H1 (cell line): Measurements from ENCODE around the gene FUBP3.

Source experiments
- EZH2 ChIP-seq: fragments of 200-600 bp; sonication (generic); IDR thresholded peaks from 2 replicates; pipeline ENCODE4 v1.7.1; 2012; ENCODE audit warnings: low read depth, mild to moderate bottlenecking, moderate library complexity, low read length, inconsistent platforms; ENCODE audit not compliant: severe bottlenecking
- JUND ChIP-seq: IDR thresholded peaks from 2 replicates; pipeline ENCODE4 v1.6.1; 2011; ENCODE audit warnings: mild to moderate bottlenecking, improper control_type of control experiment, low read length
- POLR2A ChIP-seq, 2 experiments: IDR thresholded peaks; 1 replicate in 1 of 2; 2 replicates in 1 of 2; pipeline ENCODE4 v1.6.1; 2011; ENCODE audit warnings: low read depth in 2 of 2, low read length in 2 of 2, mild to moderate bottlenecking in 2 of 2; ENCODE audit errors: control extremely low read depth in 1 of 2
- SAP30 ChIP-seq: fragments of 300-600 bp; sonication (generic); IDR thresholded peaks from 2 replicates; pipeline ENCODE4 v1.7.1; 2012; ENCODE audit warnings: low read length, moderate library complexity, mild to moderate bottlenecking, inconsistent platforms; ENCODE audit not compliant: insufficient read depth, insufficient replicate concordance
- TAF1 ChIP-seq: IDR thresholded peaks from 2 replicates; pipeline ENCODE4 v1.6.1; 2011; ENCODE audit warnings: mild to moderate bottlenecking, low read depth, low read length
- TF ChIP-seq, protein P1 (sequence below), 3 experiments: IDR thresholded peaks; 1 replicate in 2 of 3; 2 replicates in 1 of 3; pipeline versions ENCODE4 v1.5.1 to v1.6.1; 2011; ENCODE audit warnings: low read length in 3 of 3, mild to moderate bottlenecking in 3 of 3, inconsistent platforms in 2 of 3, low read depth in 1 of 3, moderate library complexity in 1 of 3; ENCODE audit not compliant: insufficient read depth in 1 of 3; ENCODE audit errors: control extremely low read depth in 1 of 3

DNA sequence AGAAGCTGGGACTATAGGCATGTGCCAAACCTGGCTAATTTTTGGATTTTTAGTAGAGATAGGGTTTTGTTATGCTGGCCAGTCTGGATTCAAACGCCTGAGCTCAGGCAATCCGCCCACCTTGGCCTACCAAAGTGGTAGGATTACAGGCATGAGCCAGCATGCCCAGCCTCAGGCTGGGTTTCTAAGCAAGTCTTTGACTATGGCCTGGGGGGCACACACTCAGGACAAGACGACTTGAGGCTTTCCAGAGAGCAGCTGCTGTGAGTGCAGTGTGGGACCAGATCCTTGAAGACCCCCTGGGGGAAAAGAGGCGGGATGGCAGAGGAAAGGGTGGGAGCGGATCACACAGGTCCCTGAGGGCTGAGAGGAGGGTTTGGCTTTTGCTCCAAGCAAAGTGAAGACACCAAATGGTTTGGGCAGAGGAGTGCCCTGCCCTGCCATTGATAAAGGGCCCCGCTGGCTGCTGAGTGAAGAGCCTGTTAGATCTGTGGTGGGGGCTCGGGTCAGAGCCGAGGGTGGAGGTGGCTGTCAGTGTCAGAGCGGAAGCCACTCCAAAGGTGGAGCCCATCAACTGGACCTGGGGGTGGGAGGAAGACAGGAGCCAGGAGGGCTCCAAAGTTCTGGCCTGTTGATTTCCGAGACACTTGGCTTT is 46.8 kb upstream of the FUBP3 start:
- no peak for TF ChIP-seq TAF1
- no peak for TF ChIP-seq POLR2A (IDR thresholded peaks at IDR 0.05; ENCODE audit: control extremely low read depth in 1 of 2, low read depth in 2 of 2, low read length in 2 of 2)
- no peak for TF ChIP-seq EZH2
- no peak for TF ChIP-seq SAP30
- TF ChIP-seq JUND: no peak
- TF ChIP-seq, protein P1, sequence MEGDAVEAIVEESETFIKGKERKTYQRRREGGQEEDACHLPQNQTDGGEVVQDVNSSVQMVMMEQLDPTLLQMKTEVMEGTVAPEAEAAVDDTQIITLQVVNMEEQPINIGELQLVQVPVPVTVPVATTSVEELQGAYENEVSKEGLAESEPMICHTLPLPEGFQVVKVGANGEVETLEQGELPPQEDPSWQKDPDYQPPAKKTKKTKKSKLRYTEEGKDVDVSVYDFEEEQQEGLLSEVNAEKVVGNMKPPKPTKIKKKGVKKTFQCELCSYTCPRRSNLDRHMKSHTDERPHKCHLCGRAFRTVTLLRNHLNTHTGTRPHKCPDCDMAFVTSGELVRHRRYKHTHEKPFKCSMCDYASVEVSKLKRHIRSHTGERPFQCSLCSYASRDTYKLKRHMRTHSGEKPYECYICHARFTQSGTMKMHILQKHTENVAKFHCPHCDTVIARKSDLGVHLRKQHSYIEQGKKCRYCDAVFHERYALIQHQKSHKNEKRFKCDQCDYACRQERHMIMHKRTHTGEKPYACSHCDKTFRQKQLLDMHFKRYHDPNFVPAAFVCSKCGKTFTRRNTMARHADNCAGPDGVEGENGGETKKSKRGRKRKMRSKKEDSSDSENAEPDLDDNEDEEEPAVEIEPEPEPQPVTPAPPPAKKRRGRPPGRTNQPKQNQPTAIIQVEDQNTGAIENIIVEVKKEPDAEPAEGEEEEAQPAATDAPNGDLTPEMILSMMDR (IDR thresholded peaks at IDR 0.05; ENCODE audit: control extremely low read depth in 1 of 3, insufficient read depth in 1 of 3, low read depth in 1 of 3, low read length in 3 of 3): no peak
